GM12878 (cell line): ENCODE measurements around the gene TBX15. TPM values are rescaled to one million over a fixed set of nuclear protein-coding genes. Genes with fewer than 3 reads are reported as not detected.
A peak's percentile ranks its signal among the peaks of the same experiment; 100 is the strongest.

Experiments
- ATAC-seq: fragments of 200-7000 bp; cut with Tn5 transposase; 3 replicates; pipeline ENCODE4 v1.9.1; 2020; ENCODE audit warnings: mild to moderate bottlenecking, moderate library complexity
- BruUV-seq: library from RNA; stranded (reverse); fragments of 400-500 nt; replicated peaks from 2 replicates; lab custom pipeline; 2021; lab: Mats Ljungman, UMichigan
- CTCF ChIA-PET: fragments of 300-600 bp; sonication (Branson Sonifier 250); formaldehyde crosslinking; extraction: SDS; loops from one replicate; lab custom pipeline; 2021; ENCODE audit warnings: inconsistent platforms; lab: Yijun Ruan, JAX
- POLR2A ChIA-PET: fragments of 350-600 bp; formaldehyde crosslinking; extraction: SDS; loops from one replicate; lab custom pipeline; 2021; ENCODE audit warnings: inconsistent platforms; lab: Charles Lee
- RAD21 ChIA-PET: fragments of 300-600 bp; sonication (Branson Sonifier 250); formaldehyde crosslinking; loops from one replicate; lab custom pipeline; 2023; ENCODE audit warnings: antibody characterized with exemption; ENCODE audit not compliant: unreplicated experiment; lab: Charles Lee
- SMC1A ChIA-PET: fragments of 300-600 bp; sonication (Branson Sonifier 250); formaldehyde crosslinking; loops from one replicate; lab custom pipeline; 2023; ENCODE audit not compliant: unreplicated experiment, uncharacterized antibody; lab: Charles Lee
- DNase-seq: peaks from one replicate; pipeline ENCODE4 v3.0.0-alpha.2; 2011; ENCODE audit warnings: low read depth, low spot score
- FAIRE-seq: peaks from 3 replicates; lab custom pipeline; 2011; peaks lifted over from hg19 to GRCh38; lab: Jason Lieb, UNC
- H2AFZ ChIP-seq: 2 replicates; pipeline ENCODE4 v1.6.0; 2011; ENCODE audit warnings: low read depth, low read length, control low read depth; ENCODE audit not compliant: control insufficient read depth
- H3K27ac ChIP-seq: 2 replicates; pipeline ENCODE4 v1.5.1; 2011; ENCODE audit warnings: control low read depth; ENCODE audit not compliant: control insufficient read depth, insufficient read depth
- H3K27me3 ChIP-seq, 2 experiments: replicated peaks in 1 of 2; 2 replicates each; pipeline versions ENCODE4 v1.6.0 to v1.6.1; 2011; ENCODE audit warnings: low read length in 1 of 2; ENCODE audit not compliant: control insufficient read depth in 2 of 2, insufficient read depth in 2 of 2
- H3K36me3 ChIP-seq, 2 experiments: 2 replicates each; pipeline ENCODE4 v1.5.1; 2011; ENCODE audit warnings: low read length in 1 of 2; ENCODE audit not compliant: control insufficient read depth in 2 of 2, insufficient read depth in 2 of 2
- H3K4me1 ChIP-seq: 2 replicates; pipeline ENCODE4 v1.6.1; 2011; ENCODE audit warnings: mild to moderate bottlenecking, low read length, moderate library complexity, mixed read lengths; ENCODE audit not compliant: control insufficient read depth, insufficient read depth
- H3K4me2 ChIP-seq: 2 replicates; pipeline ENCODE4 v1.6.0; 2011; ENCODE audit warnings: control low read depth; ENCODE audit not compliant: control insufficient read depth, insufficient read depth
- H3K4me3 ChIP-seq: fragments of 200-600 bp; sonication (generic); 2 replicates; pipeline ENCODE4 v1.5.1; 2016
- H3K79me2 ChIP-seq: 2 replicates; pipeline ENCODE4 v1.6.0; 2011; ENCODE audit warnings: low read length; ENCODE audit not compliant: control insufficient read depth, insufficient read depth
- H3K9ac ChIP-seq: 2 replicates; pipeline ENCODE4 v1.8.0; 2011; ENCODE audit warnings: low read length, control low read depth, mixed read lengths; ENCODE audit not compliant: control insufficient read depth, insufficient read depth
- H3K9me3 ChIP-seq: replicated peaks from 3 replicates; pipeline ENCODE4 v1.5.1; 2011; ENCODE audit warnings: mild to moderate bottlenecking, low read length; ENCODE audit not compliant: control insufficient read depth, insufficient read depth
- H4K20me1 ChIP-seq: 2 replicates; pipeline ENCODE4 v1.6.0; 2011; ENCODE audit not compliant: control insufficient read depth, insufficient read depth
- GATAD2B ChIP-seq: fragments of 450-650 bp; conservative IDR thresholded peaks from 2 replicates; pipeline ENCODE4 v1.6.1; 2017; ENCODE audit warnings: low read depth, mild to moderate bottlenecking, moderate library complexity
- HDAC6 ChIP-seq: fragments of 200-600 bp; sonication (generic); IDR thresholded peaks from one replicate; pipeline ENCODE4 v1.8.0; 2017; ENCODE audit warnings: antibody characterized with exemption; ENCODE audit not compliant: unreplicated experiment
- MEF2B ChIP-seq: fragments of 450-650 bp; IDR thresholded peaks from 2 replicates; pipeline ENCODE4 v1.6.1; 2018; ENCODE audit warnings: mild to moderate bottlenecking, moderate library complexity; ENCODE audit not compliant: partially characterized antibody, poor library complexity, severe bottlenecking
- NRF1 ChIP-seq: conservative IDR thresholded peaks from 2 replicates; pipeline ENCODE4 v1.6.1; 2011; ENCODE audit warnings: mild to moderate bottlenecking, low read depth, low read length, improper control_type of control experiment
- PAX5 ChIP-seq: IDR thresholded peaks from 2 replicates; pipeline ENCODE4 v1.6.1; 2011; ENCODE audit warnings: low read depth, low read length, borderline replicate concordance
- WGBS: methylation state at CpG from one replicate; pipeline ENCODE4 v1.1.6; 2016; ENCODE audit warnings: low lambda C conversion rate; ENCODE audit not compliant: insufficient replicate concordance, insufficient coverage; ENCODE audit errors: missing lambda C conversion rate; 5-methylcytosine and 5-hydroxymethylcytosine counted together
- in situ Hi-C: fragments of 300-500 bp; cut with MboI; formaldehyde crosslinking; loops from 9 replicates; pipeline ENCODE4 v1.14.3; 2018; ENCODE audit warnings: mixed read lengths
- intact Hi-C: fragments of 100-400 bp; cut with micrococcal nuclease; formaldehyde crosslinking; loops from one replicate; pipeline ENCODE4 v1.14.2; 2022; ENCODE audit not compliant: unreplicated experiment
- polyA plus RNA-seq, 11 experiments: library from polyadenylated mRNA; depleted of rRNA in 4 of 11; unstranded in 6 of 11; stranded (reverse) in 5 of 11; fragments of >200 nt; fragmentation: Nextera tagmentation in 4 of 11; fragmentation: Illumina TruSeq in 1 of 11; extraction: Ambion mirVana in 4 of 11; extraction: Trizol in 1 of 11; gene quantifications; 1 replicate in 1 of 11; 2 replicates in 10 of 11; pipeline versions ENCODE4 v1.2.1 to v1.2.3, GENCODE V29; 2011 to 2016; ENCODE audit warnings: inconsistent platforms in 2 of 11, missing spikeins in 2 of 11, low read depth in 1 of 11
- total RNA-seq, 4 experiments: library from RNA; depleted of rRNA in 3 of 4; stranded (reverse); fragments of >200 nt in 3 of 4; fragmentation: Illumina TruSeq in 1 of 4; extraction: Trizol in 1 of 4; gene quantifications; 2 replicates each; pipeline versions ENCODE4 v1.2.1 to v1.2.3, GENCODE V29; 2013 to 2021

TBX15 gene
- total and polyA plus RNA-seq, 10 of the 15 experiments (the other 5 are each of a cell fraction or from before 2014, with no cell fraction given): 0.64 to 9.4 (median 0.99) TPM

DNA sequence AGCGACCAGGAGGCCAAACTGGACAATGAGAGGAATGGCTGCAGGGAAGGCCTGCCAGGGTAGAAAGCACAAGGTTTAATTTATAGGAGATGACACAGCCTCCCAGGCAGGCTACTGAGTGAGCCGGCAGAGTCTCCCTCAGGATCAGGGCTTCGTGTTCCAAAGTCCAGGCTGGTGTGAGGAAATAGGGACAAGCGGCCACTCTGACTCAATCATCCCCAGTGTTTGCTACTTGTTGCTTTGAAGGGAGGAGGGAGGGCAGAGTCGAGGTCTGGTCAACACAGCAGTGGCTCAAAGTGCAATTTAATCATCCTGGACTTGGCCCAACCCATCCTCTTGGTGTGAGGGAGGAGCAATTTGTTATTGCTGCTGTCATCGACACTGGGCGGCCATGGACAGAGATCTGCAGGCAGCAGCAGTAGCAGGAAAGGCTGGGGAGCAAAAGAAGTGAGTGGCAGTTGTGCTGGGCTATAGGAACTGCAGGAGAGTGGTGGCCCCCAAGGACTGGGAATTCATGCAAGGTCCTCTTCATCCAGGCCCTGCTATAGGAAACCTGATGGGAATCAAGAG, 27.5 kb downstream of the TBX15 start:
- no peak for ATAC-seq
- H3K79me2 ChIP-seq: no peaks in the 10 kb centered on the region
- H3K9me3 ChIP-seq: no peaks in the 10 kb centered on the region
- 58% methylated on average over 7 of the region's 7 CpGs for WGBS
- no peak overlapping the region for H2AFZ ChIP-seq
- FAIRE-seq: no peak
- SMC1A ChIA-PET: interaction anchor here (0.5 to 1.2 kb wide), 2 partner anchors 45 to 331 kb away, joined by 3 to 5 read pairs; no protein-coding TSS in a partner anchor
- H4K20me1 ChIP-seq: no peaks in the 10 kb centered on the region
- RAD21 ChIA-PET: interaction anchor here (1.2 kb wide), 1 partner anchor 45 kb away, joined by 6 read pairs; no protein-coding TSS in a partner anchor
- no peak overlapping the region for H3K9ac ChIP-seq
- peak overlapping the region; percentile 47; the same call in 1 of the 2 replicates for H3K4me2 ChIP-seq
- POLR2A ChIA-PET: interaction anchor here (0.7 to 0.9 kb wide), 2 partner anchors 18 to 47 kb away, joined by 3 read pairs; no protein-coding TSS in a partner anchor
- H3K27me3 ChIP-seq: no peaks in the 10 kb centered on the region
- CTCF ChIA-PET: interaction anchor here (1.7 kb wide), 1 partner anchor 8 kb away, joined by 5 read pairs; no protein-coding TSS in a partner anchor
- no peaks in the 10 kb centered on the region for H3K36me3 ChIP-seq
- in situ Hi-C loops: loop anchor here (5.0 kb wide), 1 partner anchor 48 kb away; no protein-coding TSS in a partner anchor
- TF ChIP-seq MEF2B (no peak), HDAC6 (no peak), GATAD2B (no peak), NRF1 (no peak), PAX5 (no peak)
- DNase-seq: no peak
- H3K4me3 ChIP-seq: no peak overlapping the region
- BruUV-seq: no TSS peak
- intact Hi-C loops: loop anchor here (5.0 kb wide), 1 partner anchor 43 kb away; no protein-coding TSS in a partner anchor
- no peak overlapping the region for H3K27ac ChIP-seq
- H3K4me1 ChIP-seq: peaks cover 11% of the 10 kb centered on the region
